Measurements from ENCODE around the gene SEC22A.

SEC22A gene

DNA sequence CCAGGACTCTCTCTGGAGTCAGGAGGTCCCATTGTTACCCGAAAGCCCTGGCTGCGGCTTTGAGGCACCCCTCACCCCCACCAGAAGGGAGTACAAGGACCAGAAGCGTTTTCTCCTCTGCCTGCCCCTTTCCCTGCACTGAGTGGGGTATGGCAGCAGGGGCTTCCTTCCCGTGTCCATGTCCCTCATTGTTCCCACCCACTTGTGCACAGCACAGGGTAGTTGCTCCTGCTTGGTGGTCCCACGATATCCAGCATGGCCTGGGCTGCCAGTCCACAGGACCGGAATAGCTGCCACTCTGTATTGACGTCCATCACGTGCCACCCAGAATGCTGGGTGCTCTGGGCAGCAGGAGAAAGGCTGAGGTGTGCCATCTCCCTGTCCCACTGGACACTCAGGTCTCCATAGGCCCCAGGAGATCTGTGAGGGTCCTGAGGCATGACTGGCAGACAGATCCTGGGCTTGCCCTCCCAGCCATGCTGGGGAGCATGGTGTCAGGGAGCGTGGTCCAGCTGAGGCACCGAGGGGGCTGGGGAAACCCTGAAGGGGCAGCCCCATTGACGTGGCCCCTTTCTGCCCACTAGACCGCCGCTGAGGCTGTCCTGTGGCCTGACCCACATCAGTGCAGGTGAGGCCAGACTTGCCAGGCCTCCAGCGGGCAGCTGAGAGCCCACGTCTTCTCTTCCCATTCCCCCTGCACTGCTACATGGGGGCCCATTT lies 45.3 kb upstream of the SEC22A start:
- TF ChIP-seq, protein P1, sequence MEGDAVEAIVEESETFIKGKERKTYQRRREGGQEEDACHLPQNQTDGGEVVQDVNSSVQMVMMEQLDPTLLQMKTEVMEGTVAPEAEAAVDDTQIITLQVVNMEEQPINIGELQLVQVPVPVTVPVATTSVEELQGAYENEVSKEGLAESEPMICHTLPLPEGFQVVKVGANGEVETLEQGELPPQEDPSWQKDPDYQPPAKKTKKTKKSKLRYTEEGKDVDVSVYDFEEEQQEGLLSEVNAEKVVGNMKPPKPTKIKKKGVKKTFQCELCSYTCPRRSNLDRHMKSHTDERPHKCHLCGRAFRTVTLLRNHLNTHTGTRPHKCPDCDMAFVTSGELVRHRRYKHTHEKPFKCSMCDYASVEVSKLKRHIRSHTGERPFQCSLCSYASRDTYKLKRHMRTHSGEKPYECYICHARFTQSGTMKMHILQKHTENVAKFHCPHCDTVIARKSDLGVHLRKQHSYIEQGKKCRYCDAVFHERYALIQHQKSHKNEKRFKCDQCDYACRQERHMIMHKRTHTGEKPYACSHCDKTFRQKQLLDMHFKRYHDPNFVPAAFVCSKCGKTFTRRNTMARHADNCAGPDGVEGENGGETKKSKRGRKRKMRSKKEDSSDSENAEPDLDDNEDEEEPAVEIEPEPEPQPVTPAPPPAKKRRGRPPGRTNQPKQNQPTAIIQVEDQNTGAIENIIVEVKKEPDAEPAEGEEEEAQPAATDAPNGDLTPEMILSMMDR (IDR thresholded peaks at IDR 0.05; ENCODE audit: low read depth, low read length, missing control alignments), result no peak
- H3K4me3 ChIP-seq (replicated peaks; ENCODE audit: low read depth, low read length), result no peak overlapping the region
- DNase-seq (ENCODE audit: extremely low read depth, low read depth), result no peak

DNA sequence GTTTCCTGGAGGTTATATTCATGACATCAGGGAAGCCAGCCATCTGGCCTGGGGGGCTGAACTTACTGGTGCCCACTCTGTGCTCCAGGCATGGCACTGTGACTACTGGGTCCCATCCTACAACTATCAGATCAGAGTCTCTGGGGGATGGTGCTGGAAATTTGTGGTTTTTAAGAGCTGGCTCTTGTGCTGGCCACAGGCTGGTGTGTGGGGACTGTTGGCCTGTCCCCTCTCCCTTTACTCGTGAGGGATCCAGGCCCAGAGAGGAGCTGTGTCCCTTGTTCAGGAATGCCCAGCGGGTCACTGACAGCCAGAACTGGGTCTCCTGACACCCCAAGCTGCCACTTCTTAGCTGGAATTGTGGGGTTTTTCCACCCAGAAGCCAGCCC lies 44.5 kb upstream of the SEC22A start:
- TF ChIP-seq, protein P1 (IDR thresholded peaks at IDR 0.05; ENCODE audit: low read depth, low read length, missing control alignments), result no peak
- H3K4me3 ChIP-seq (replicated peaks; ENCODE audit: low read depth, low read length), result no peak overlapping the region
- DNase-seq (ENCODE audit: extremely low read depth, low read depth), result no peak

DNA sequence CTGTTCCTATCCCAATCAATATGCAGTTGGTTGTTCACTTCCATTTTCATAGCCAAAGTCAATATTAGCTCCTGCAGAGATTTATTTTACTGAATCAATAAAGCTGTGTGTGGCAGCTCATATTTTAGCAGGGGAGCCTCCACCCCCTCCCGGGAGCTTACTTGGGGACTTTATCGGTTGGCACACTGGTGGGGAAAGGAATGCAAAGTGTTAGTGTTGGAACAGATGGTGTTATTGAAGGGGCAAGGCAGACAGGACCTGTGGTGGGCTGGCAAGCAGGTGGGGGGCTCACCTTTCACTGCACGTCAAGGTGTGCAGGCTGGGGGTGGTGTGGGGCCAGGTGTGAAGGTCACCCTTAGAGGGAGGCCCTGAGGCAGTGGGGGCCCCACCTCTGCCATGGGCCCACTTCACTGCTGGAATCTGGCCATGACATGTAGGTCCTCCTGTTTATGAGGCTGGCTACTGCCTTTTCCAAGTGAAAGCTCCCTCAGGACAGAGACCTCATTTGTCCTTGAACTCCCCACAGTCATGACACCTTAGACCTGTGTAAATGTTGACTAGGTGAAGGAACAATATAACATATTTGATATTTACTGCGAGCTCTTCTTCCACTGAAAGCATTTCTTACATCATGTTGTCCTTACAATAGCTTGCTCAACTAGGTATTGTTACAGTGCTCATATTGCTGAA lies 44.0 kb upstream of the SEC22A start:
- DNase-seq (ENCODE audit: extremely low read depth, low read depth), result no peak

DNA sequence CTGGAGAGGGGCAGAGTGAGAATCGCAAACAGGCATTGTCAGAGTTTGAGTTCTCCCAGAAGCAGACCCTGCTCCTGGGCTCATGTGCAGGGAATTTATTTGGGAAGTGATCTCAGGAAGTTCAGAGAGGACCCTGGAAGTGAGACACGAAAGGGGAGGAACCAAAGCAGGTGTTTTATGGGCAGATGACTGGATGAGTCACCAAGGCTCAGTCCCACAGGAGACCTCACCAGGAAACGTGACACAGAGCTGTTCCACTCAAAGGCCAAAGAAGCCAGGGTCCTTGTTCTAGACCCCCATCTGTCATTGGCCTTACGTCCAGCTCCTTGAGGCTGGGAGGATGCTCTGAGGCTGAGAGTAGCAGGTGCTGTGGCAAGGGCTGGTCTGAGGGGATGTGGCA lies 43.4 kb upstream of the SEC22A start:
- TF ChIP-seq, protein P1 (IDR thresholded peaks at IDR 0.05; ENCODE audit: low read depth, low read length, missing control alignments), result no peak
- DNase-seq (ENCODE audit: extremely low read depth, low read depth), result no peak
- no peak overlapping the region for H3K4me3 ChIP-seq (replicated peaks; ENCODE audit: low read depth, low read length)

More for the DNA sequence above, 44.0 kb upstream of the SEC22A start:
- H3K4me3 ChIP-seq (replicated peaks; ENCODE audit: low read depth, low read length), result no peak overlapping the region
- TF ChIP-seq, protein P1 (IDR thresholded peaks at IDR 0.05; ENCODE audit: low read depth, low read length, missing control alignments), result no peak

DNA sequence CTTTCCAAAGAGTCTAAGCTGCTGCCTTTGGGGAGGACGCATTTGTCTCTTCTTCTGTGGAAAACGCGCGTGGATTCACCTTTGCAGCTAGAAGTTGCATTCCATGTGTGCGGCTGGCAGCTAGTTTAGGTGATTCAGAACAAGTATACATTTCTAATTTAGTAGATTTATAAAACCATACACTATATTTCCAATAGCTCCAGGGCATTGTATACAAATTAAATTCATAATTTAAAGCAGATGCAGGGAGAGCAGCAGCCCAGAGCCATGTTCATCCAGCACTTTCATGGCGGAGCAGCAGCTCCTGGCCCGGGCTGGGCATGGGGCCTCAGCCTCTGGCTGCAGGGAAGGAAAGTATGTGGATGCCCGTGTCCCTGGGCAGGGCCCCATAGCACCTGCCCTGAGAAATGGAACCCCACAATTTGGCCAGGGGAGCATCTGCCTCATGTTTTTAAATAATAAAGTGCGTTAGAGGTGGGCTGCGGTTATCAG lies 42.8 kb upstream of the SEC22A start:
- no peak for DNase-seq (ENCODE audit: extremely low read depth, low read depth)
- TF ChIP-seq, protein P1 (IDR thresholded peaks at IDR 0.05; ENCODE audit: low read depth, low read length, missing control alignments), result no peak
- H3K4me3 ChIP-seq (replicated peaks; ENCODE audit: low read depth, low read length), result no peak overlapping the region

DNA sequence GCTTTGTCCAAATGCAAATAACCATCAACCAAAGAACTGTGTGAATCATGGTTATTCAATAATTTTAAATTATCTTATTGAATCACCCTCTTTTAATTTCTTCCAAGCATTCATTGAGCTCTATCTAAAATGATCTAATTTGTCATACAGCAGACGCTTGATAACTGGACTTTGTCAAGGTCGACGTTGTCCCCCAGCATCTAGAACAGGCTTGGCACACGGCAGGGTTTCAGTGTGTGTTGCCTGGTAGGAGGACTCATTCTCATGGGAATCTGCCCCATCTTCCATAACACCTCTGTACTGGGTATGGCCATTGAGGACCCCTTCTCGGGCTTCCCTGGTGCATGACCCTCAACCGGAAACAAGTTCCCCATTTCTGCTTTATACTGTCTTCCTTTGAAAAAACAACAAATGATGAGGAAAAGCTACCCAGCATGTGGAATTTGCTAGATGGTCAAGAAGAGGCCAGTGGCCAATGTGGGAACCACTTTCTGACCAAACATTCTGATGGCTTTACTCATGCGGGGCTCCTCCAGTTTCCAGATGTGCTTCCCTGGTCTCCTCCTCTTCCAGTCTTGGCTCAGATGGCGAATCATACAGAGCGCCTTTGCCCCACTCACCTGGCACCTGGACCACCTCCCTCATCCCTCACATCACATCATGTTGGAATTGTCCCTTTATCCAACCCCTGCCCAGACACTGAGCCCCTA lies 41.7 kb upstream of the SEC22A start:
- no peak overlapping the region for H3K4me3 ChIP-seq (replicated peaks; ENCODE audit: low read depth, low read length)
- TF ChIP-seq, protein P1 (IDR thresholded peaks at IDR 0.05; ENCODE audit: low read depth, low read length, missing control alignments), result no peak
- no peak for DNase-seq (ENCODE audit: extremely low read depth, low read depth)
